K562 (cell line): ENCODE data around the gene LDLR. TPM values are rescaled to one million over a fixed set of nuclear protein-coding genes. Genes with fewer than 3 reads are reported as not detected.

ENCODE experiments used
- ATAC-seq: fragments of 200-7000 bp; cut with Tn5 transposase; 3 replicates; pipeline ENCODE4 v1.9.1; 2020; ENCODE audit warnings: moderate library complexity
- BruUV-seq: library from RNA; stranded (reverse); fragments of 400-500 nt; replicated peaks from 2 replicates; lab custom pipeline; 2021; lab: Mats Ljungman, UMichigan
- CTCF ChIA-PET: fragments of 300-600 bp; formaldehyde crosslinking; extraction: SDS; loops from one replicate; lab custom pipeline; 2021; ENCODE audit warnings: low intra/inter-chr PET ratio; lab: Yijun Ruan, JAX
- POLR2A ChIA-PET: fragments of 300-600, 350-650 bp; sonication (Branson Sonifier 250); formaldehyde crosslinking; extraction: SDS; loops from one replicate; lab custom pipeline; 2021; ENCODE audit warnings: antibody characterized with exemption, inconsistent platforms; lab: Yijun Ruan, JAX
- DNase-seq, 4 experiments: peaks; one replicate each; pipeline versions ENCODE4 v3.0.0 to v3.0.0-alpha.2; 2011 to 2018; ENCODE audit warnings: low spot score in 3 of 4, mixed read lengths in 3 of 4; ENCODE audit errors: extremely low read depth in 1 of 4
- FAIRE-seq: peaks from 2 replicates; lab custom pipeline; 2011; peaks lifted over from hg19 to GRCh38; lab: Jason Lieb, UNC
- H2AFZ ChIP-seq: 2 replicates; pipeline ENCODE4 v1.6.0; 2011; ENCODE audit warnings: low read depth, low read length, control low read depth, inconsistent platforms
- H3K27ac ChIP-seq: fragments of 200-600 bp; 3 replicates; pipeline ENCODE4 v1.8.0; 2011; ENCODE audit warnings: low read depth, mild to moderate bottlenecking, control low read depth, inconsistent platforms, low read length, moderate library complexity, mixed read lengths; ENCODE audit errors: extremely low read depth
- H3K27me3 ChIP-seq, 2 experiments: fragments of 300-600 bp in 1 of 2; 2 replicates in 1 of 2; 3 replicates in 1 of 2; pipeline versions ENCODE4 v1.6.0 to v1.8.0; 2011; ENCODE audit warnings: inconsistent platforms in 2 of 2, low read length in 2 of 2, mild to moderate bottlenecking in 1 of 2, mixed read lengths in 1 of 2, moderate library complexity in 1 of 2; ENCODE audit not compliant: control insufficient read depth in 2 of 2, insufficient read depth in 2 of 2
- H3K36me3 ChIP-seq: fragments of 300-600 bp; 3 replicates; pipeline ENCODE4 v1.8.0; 2011; ENCODE audit warnings: mild to moderate bottlenecking, low read length, inconsistent platforms; ENCODE audit not compliant: control insufficient read depth, insufficient read depth
- H3K4me1 ChIP-seq, 2 experiments: fragments of 200-600 bp in 1 of 2; replicated peaks in 1 of 2; 2 replicates in 1 of 2; 3 replicates in 1 of 2; pipeline versions ENCODE4 v1.5.1 to v1.8.0; 2011; ENCODE audit warnings: inconsistent platforms in 2 of 2, low read length in 2 of 2, mild to moderate bottlenecking in 1 of 2, mixed read lengths in 1 of 2, moderate library complexity in 1 of 2; ENCODE audit not compliant: control insufficient read depth in 2 of 2, insufficient read depth in 2 of 2
- H3K4me2 ChIP-seq: 2 replicates; pipeline ENCODE4 v1.6.1; 2011; ENCODE audit warnings: low read length, control low read depth, inconsistent platforms, mixed read lengths; ENCODE audit not compliant: insufficient read depth
- H3K4me3 ChIP-seq: fragments of 200-600 bp; sonication (generic), shearing (Covaris generic); 2 replicates; pipeline ENCODE4 v1.5.1; 2016; ENCODE audit warnings: control low read depth, inconsistent platforms
- H3K79me2 ChIP-seq: fragments of 200-600 bp; 3 replicates; pipeline ENCODE4 v1.8.0; 2011; ENCODE audit warnings: low read length, inconsistent platforms; ENCODE audit not compliant: control insufficient read depth, insufficient read depth
- H3K9ac ChIP-seq, 2 experiments: 2 replicates each; pipeline versions ENCODE4 v1.6.0 to v1.6.1; 2011; ENCODE audit warnings: low read depth in 2 of 2, low read length in 2 of 2, control low read depth in 1 of 2, inconsistent platforms in 1 of 2, mild to moderate bottlenecking in 1 of 2, mixed read lengths in 1 of 2; ENCODE audit not compliant: insufficient read depth in 1 of 2
- H3K9me1 ChIP-seq: one replicate; pipeline ENCODE4 v1.6.0; 2011; ENCODE audit warnings: inconsistent platforms, mild to moderate bottlenecking, low read length, moderate library complexity; ENCODE audit not compliant: control insufficient read depth, insufficient read depth
- H3K9me3 ChIP-seq: replicated peaks from 2 replicates; pipeline ENCODE4 v1.5.1; 2011; ENCODE audit warnings: low read depth, low read length, inconsistent platforms; ENCODE audit not compliant: control insufficient read depth, insufficient read depth
- H4K20me1 ChIP-seq: replicated peaks from 2 replicates; pipeline ENCODE4 v1.6.1; 2011; ENCODE audit warnings: low read length, inconsistent platforms, mixed read lengths; ENCODE audit not compliant: control insufficient read depth, insufficient read depth
- POLR2A ChIP-seq: fragments of 450-650 bp; conservative IDR thresholded peaks from 2 replicates; pipeline ENCODE4 v1.6.1; 2016
- POLR2AphosphoS5 ChIP-seq: IDR thresholded peaks from 2 replicates; pipeline ENCODE4 v1.6.1; 2011; ENCODE audit warnings: mild to moderate bottlenecking, low read depth, low read length, moderate library complexity; ENCODE audit not compliant: control insufficient read depth, insufficient read depth
- ZNF124 ChIP-seq: sonication (generic); formaldehyde crosslinking; IDR thresholded peaks from 2 replicates; pipeline ENCODE4 v1.8.1; 2022; ENCODE audit warnings: missing genetic modification reagents
- ZNF134 ChIP-seq: fragments of 250-450 bp; sonication (Bioruptor Pico); conservative IDR thresholded peaks from 2 replicates; pipeline ENCODE4 v1.4.0; 2020
- WGBS: fragments of 100-300 bp; shearing (Covaris generic); methylation state at CpG from one replicate; pipeline ENCODE4 v1.1.6; 2016; ENCODE audit warnings: low coverage, mixed read lengths; ENCODE audit not compliant: insufficient coverage; ENCODE audit errors: missing lambda C conversion rate; 5-methylcytosine and 5-hydroxymethylcytosine counted together
- in situ Hi-C: fragments of 300-500 bp; cut with MboI; formaldehyde crosslinking; loops from 4 replicates; pipeline ENCODE4 v1.15.0; 2018; ENCODE audit warnings: inconsistent platforms, mixed read lengths
- intact Hi-C: fragments of 100-400 bp; cut with micrococcal nuclease; formaldehyde crosslinking; loops from 2 replicates; pipeline ENCODE4 v1.14.2; 2022
- polyA plus RNA-seq, 8 experiments: library from polyadenylated mRNA; depleted of rRNA in 4 of 8; stranded (reverse) in 5 of 8; unstranded in 3 of 8; fragments of >200 nt; fragmentation: Nextera tagmentation in 2 of 8; fragmentation: Illumina TruSeq in 1 of 8; extraction: Ambion mirVana in 2 of 8; extraction: Trizol in 1 of 8; gene quantifications; 2 replicates each; pipeline versions ENCODE4 v1.2.1 to v1.2.3, GENCODE V29; 2011 to 2014; ENCODE audit warnings: inconsistent platforms in 1 of 8, missing spikeins in 1 of 8
- total RNA-seq, 7 experiments: library from RNA; depleted of rRNA in 6 of 7; stranded (reverse); fragments of >200 nt in 6 of 7; fragmentation: Illumina TruSeq in 2 of 7; extraction: Trizol in 2 of 7; gene quantifications; 2 replicates each; pipeline versions ENCODE4 v1.2.1 to v1.2.3, GENCODE V29; 2011 to 2021; ENCODE audit warnings: low replicate concordance in 1 of 7
- TF ChIP-seq, protein P1 (sequence below): fragments of 200-600 bp; sonication (generic); IDR thresholded peaks from one replicate; pipeline ENCODE4 v1.6.1; 2012; ENCODE audit warnings: mild to moderate bottlenecking, low read depth, low read length, inconsistent platforms
- TF ChIP-seq, protein P2 (sequence below): fragments of 250-450 bp; sonication (Bioruptor Pico); IDR thresholded peaks from 2 replicates; pipeline ENCODE4 v1.4.0; 2020; ENCODE audit warnings: mild to moderate bottlenecking
- TF ChIP-seq, protein P3 (sequence below): sonication (generic); formaldehyde crosslinking; IDR thresholded peaks from 2 replicates; pipeline ENCODE4 v1.8.1; 2023; ENCODE audit warnings: mild to moderate bottlenecking, missing genetic modification reagents

Gene LDLR
- total and polyA plus RNA-seq, 9 of the 15 experiments (the other 6 are each of a cell fraction or from before 2014, with no cell fraction given): 19.9 to 114 (median 56.3) TPM

DNA sequence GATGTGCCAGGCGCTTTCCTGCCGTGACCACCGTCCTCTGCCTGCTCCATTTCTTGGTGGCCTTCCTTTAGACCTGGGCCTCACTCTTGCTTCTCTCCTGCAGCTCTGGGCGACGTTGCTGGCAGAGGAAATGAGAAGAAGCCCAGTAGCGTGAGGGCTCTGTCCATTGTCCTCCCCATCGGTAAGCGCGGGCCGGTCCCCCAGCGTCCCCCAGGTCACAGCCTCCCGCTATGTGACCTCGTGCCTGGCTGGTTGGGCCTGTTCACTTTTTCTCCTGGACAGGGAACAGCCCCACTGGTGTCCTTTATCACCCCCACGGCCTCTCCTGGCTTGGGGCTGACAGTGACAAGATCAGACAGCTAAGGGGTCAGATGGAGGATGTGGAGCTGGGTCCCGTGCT, 38.6 kb downstream of the LDLR start:
- Histone ChIP-seq H3K9ac (no peak overlapping the region), H3K9me1 (peaks cover 3% of the 10 kb centered on the region), H2AFZ (no peak overlapping the region), H4K20me1 (peaks cover 24% of the 10 kb centered on the region), H3K4me1 (peaks cover 0 to 4% of the 10 kb centered on the region in 2 experiments; a peak in 2 of 5 replicates), H3K36me3 (peaks cover 99% of the 10 kb centered on the region), H3K9me3 (no peaks in the 10 kb centered on the region), H3K4me3 (no peak overlapping the region), H3K27me3 (no peaks in the 10 kb centered on the region), H3K27ac (no peak overlapping the region), H3K79me2 (peaks cover 15% of the 10 kb centered on the region), H3K4me2 (no peak overlapping the region)
- DNase-seq: no peak
- ATAC-seq: no peak
- CTCF ChIA-PET: interaction anchor here (0.9 kb wide), 1 partner anchor 92 kb away, joined by 4 read pairs; no protein-coding TSS in a partner anchor
- intact Hi-C loops: loop anchor here (5.0 kb wide), 1 partner anchor 91 kb away; no protein-coding TSS in a partner anchor
- in situ Hi-C loops: no loop called here
- BruUV-seq: no TSS peak
- no peak for FAIRE-seq
- 92% methylated on average over 14 of the region's 15 CpGs for WGBS
- POLR2A ChIA-PET: interaction anchor here (1.1 kb wide), 1 partner anchor 10 kb away, joined by 3 read pairs; no protein-coding TSS in a partner anchor
- no peak for TF ChIP-seq ZNF124
- no peak for TF ChIP-seq ZNF134 (CRISPR knock-in tag)
- peak; percentile 52; the same call in 1 of the 2 replicates for TF ChIP-seq POLR2AphosphoS5
- TF ChIP-seq, protein P1, sequence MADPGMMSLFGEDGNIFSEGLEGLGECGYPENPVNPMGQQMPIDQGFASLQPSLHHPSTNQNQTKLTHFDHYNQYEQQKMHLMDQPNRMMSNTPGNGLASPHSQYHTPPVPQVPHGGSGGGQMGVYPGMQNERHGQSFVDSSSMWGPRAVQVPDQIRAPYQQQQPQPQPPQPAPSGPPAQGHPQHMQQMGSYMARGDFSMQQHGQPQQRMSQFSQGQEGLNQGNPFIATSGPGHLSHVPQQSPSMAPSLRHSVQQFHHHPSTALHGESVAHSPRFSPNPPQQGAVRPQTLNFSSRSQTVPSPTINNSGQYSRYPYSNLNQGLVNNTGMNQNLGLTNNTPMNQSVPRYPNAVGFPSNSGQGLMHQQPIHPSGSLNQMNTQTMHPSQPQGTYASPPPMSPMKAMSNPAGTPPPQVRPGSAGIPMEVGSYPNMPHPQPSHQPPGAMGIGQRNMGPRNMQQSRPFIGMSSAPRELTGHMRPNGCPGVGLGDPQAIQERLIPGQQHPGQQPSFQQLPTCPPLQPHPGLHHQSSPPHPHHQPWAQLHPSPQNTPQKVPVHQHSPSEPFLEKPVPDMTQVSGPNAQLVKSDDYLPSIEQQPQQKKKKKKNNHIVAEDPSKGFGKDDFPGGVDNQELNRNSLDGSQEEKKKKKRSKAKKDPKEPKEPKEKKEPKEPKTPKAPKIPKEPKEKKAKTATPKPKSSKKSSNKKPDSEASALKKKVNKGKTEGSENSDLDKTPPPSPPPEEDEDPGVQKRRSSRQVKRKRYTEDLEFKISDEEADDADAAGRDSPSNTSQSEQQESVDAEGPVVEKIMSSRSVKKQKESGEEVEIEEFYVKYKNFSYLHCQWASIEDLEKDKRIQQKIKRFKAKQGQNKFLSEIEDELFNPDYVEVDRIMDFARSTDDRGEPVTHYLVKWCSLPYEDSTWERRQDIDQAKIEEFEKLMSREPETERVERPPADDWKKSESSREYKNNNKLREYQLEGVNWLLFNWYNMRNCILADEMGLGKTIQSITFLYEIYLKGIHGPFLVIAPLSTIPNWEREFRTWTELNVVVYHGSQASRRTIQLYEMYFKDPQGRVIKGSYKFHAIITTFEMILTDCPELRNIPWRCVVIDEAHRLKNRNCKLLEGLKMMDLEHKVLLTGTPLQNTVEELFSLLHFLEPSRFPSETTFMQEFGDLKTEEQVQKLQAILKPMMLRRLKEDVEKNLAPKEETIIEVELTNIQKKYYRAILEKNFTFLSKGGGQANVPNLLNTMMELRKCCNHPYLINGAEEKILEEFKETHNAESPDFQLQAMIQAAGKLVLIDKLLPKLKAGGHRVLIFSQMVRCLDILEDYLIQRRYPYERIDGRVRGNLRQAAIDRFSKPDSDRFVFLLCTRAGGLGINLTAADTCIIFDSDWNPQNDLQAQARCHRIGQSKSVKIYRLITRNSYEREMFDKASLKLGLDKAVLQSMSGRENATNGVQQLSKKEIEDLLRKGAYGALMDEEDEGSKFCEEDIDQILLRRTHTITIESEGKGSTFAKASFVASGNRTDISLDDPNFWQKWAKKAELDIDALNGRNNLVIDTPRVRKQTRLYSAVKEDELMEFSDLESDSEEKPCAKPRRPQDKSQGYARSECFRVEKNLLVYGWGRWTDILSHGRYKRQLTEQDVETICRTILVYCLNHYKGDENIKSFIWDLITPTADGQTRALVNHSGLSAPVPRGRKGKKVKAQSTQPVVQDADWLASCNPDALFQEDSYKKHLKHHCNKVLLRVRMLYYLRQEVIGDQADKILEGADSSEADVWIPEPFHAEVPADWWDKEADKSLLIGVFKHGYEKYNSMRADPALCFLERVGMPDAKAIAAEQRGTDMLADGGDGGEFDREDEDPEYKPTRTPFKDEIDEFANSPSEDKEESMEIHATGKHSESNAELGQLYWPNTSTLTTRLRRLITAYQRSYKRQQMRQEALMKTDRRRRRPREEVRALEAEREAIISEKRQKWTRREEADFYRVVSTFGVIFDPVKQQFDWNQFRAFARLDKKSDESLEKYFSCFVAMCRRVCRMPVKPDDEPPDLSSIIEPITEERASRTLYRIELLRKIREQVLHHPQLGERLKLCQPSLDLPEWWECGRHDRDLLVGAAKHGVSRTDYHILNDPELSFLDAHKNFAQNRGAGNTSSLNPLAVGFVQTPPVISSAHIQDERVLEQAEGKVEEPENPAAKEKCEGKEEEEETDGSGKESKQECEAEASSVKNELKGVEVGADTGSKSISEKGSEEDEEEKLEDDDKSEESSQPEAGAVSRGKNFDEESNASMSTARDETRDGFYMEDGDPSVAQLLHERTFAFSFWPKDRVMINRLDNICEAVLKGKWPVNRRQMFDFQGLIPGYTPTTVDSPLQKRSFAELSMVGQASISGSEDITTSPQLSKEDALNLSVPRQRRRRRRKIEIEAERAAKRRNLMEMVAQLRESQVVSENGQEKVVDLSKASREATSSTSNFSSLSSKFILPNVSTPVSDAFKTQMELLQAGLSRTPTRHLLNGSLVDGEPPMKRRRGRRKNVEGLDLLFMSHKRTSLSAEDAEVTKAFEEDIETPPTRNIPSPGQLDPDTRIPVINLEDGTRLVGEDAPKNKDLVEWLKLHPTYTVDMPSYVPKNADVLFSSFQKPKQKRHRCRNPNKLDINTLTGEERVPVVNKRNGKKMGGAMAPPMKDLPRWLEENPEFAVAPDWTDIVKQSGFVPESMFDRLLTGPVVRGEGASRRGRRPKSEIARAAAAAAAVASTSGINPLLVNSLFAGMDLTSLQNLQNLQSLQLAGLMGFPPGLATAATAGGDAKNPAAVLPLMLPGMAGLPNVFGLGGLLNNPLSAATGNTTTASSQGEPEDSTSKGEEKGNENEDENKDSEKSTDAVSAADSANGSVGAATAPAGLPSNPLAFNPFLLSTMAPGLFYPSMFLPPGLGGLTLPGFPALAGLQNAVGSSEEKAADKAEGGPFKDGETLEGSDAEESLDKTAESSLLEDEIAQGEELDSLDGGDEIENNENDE: peak; percentile 7
- TF ChIP-seq POLR2A: peak; percentile 46
- TF ChIP-seq, protein P2, sequence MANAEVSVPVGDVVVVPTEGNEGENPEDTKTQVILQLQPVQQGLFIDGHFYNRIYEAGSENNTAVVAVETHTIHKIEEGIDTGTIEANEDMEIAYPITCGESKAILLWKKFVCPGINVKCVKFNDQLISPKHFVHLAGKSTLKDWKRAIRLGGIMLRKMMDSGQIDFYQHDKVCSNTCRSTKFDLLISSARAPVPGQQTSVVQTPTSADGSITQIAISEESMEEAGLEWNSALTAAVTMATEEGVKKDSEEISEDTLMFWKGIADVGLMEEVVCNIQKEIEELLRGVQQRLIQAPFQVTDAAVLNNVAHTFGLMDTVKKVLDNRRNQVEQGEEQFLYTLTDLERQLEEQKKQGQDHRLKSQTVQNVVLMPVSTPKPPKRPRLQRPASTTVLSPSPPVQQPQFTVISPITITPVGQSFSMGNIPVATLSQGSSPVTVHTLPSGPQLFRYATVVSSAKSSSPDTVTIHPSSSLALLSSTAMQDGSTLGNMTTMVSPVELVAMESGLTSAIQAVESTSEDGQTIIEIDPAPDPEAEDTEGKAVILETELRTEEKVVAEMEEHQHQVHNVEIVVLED (CRISPR knock-in tag): no peak
- TF ChIP-seq, protein P3, sequence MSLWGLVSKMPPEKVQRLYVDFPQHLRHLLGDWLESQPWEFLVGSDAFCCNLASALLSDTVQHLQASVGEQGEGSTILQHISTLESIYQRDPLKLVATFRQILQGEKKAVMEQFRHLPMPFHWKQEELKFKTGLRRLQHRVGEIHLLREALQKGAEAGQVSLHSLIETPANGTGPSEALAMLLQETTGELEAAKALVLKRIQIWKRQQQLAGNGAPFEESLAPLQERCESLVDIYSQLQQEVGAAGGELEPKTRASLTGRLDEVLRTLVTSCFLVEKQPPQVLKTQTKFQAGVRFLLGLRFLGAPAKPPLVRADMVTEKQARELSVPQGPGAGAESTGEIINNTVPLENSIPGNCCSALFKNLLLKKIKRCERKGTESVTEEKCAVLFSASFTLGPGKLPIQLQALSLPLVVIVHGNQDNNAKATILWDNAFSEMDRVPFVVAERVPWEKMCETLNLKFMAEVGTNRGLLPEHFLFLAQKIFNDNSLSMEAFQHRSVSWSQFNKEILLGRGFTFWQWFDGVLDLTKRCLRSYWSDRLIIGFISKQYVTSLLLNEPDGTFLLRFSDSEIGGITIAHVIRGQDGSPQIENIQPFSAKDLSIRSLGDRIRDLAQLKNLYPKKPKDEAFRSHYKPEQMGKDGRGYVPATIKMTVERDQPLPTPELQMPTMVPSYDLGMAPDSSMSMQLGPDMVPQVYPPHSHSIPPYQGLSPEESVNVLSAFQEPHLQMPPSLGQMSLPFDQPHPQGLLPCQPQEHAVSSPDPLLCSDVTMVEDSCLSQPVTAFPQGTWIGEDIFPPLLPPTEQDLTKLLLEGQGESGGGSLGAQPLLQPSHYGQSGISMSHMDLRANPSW: no peak
